Measurements from ENCODE around the gene PTGER2.

PTGER2 gene

GRCh38 chr14:52307376-52307775 is 6.7 kb upstream of the PTGER2 start:
- no peak for DNase-seq

DNA sequence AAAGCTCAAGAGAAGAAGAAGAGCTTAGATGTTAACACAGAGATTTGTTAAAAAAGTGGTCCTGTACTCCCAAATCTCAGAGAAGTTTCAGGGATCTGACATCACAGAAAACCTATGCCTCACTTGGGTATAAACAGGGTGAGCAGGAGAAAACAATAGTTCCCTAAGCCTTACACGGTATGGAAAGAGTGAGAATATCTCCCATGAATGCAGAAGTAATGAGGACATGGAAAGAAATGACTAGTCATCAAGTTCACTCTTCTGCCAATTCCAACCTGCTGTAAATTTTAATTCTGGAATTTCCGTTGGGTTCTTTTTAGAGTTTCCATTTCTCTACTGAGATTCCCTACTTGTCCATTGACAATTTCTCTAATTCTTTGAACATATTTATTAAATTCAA is 6.2 kb upstream of the PTGER2 start:
- no peak for DNase-seq

- DNase-seq, result no peak
Observed at GRCh38 chr14:52310541-52310940, 3.6 kb upstream of the PTGER2 start.

DNA sequence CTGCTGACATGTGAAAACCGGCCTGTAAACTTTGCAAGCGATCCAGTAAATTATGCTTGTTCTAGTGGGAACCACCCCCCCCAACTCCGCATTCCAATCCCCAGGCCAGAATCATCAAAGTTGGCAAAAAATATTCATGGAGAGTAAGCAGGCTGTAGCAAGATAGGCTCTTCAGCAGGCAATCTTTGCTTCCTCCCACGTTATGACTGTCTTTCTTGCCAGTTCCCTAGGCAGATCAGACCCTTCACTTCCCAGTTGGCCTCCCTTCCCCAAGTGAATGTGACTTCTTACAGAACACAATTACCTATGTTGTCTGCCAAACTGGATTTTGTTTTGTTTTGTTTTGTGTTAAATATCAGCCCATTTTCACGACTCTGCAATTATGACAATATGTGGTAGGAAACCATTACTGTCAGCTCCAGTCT is 1.2 kb upstream of the PTGER2 start:
- no peak for DNase-seq

DNA sequence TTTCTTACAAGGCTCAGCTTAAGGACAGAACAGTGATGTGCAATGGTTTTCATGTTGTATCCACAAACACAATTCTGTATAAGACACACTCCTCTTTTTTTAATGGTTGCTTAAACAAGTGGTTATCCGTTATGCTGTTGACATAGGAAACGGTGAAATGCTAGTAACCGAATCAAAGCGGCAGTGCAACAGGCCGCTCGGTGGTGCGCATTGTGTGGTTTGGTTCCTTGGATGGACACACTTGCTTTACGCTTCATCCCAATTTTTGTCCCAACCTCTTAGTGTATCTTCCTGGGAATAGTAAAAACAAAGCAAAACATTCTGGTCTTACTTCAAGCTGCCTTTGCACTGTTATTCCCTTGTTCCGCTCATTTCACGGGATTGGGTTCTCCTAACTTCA is 650 bp upstream of the PTGER2 start:
- no peak for DNase-seq

GRCh38 chr14:52314595-52315354 is 663 bp downstream of the PTGER2 start:
- DNase-seq, result peak; percentile 65

- DNase-seq, result no peak
Observed at GRCh38 chr14:52315355-52315718, 1.2 kb downstream of the PTGER2 start.

- no peak for DNase-seq
Observed at GRCh38 chr14:52318062-52318461, 4.0 kb downstream of the PTGER2 start.

DNA sequence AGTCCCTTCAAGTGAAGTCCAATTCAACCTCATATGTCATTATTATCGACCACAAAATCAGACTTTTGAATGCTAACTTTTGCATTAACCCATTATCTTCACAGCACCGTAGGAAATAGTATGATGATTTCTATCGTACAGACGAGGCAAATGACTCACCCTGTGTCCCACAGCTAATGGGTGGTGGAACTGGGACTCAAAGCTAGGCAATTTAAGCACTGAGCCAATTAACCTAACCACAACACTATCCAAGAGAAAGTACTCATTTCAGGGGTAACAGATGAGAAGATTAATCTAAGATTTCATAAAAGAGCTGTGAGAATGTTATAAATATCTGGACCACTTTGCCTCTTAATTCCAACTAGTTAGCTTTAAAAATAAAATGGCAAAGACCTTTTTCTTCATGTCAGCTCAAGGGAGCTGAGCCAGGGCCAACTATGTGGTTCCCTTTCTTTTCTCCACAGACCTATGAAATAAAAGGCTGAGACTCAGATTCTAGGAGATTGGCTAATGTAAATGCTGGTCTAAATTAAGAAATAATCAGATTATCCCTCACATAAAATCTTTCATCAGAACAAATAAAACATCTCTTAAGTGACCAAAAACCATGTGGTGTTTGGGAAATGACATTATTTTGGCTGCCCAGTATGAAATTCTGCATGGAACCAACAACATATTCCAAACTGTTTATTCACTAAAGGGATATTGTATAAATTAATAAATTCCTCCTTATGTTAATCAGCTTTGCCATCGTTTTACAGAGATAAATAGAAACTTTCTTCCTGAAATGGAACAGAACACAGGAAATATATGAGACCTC is 4.9 kb downstream of the PTGER2 start:
- no peak for DNase-seq

DNA sequence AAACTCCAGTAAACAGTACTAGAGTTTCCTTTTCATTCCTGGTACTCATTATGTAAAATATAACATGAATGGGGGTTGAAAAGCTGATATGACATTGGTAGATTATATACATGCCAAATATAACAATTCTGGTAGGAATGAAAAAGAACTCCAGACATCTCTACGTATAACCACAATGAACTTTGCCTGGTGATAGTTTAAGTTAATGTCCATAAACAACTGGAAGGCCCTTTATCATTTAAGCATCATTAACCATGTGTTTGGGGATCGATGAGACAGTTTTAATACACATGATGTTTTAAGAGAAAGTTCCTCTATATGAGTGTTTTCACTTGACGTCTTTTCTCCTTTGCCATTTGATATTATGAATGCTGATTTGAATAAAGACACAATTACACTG is 5.8 kb downstream of the PTGER2 start:
- DNase-seq, result no peak

DNA sequence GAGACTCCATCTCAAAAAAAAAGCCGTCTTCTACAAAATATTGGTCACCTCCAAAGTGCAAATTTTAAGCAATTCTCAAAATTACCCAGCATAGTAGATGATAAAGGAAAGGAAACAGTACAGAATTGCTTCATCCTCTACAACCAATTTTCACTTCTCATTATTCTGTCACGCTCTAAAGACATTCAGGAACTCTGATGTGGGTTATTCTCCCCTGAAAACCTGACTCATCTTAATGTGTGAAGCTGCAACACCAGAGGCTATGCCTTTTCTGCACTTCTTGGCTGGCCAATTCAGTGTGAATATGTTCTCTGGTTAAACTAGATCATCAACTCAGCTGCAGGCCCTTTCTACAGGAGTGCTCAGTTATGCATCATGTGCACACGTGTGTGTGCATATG is 11.0 kb downstream of the PTGER2 start:
- DNase-seq, result peak; percentile 46

- DNase-seq, result no peak
Observed at GRCh38 chr14:52325630-52326029, 11.5 kb downstream of the PTGER2 start.

DNA sequence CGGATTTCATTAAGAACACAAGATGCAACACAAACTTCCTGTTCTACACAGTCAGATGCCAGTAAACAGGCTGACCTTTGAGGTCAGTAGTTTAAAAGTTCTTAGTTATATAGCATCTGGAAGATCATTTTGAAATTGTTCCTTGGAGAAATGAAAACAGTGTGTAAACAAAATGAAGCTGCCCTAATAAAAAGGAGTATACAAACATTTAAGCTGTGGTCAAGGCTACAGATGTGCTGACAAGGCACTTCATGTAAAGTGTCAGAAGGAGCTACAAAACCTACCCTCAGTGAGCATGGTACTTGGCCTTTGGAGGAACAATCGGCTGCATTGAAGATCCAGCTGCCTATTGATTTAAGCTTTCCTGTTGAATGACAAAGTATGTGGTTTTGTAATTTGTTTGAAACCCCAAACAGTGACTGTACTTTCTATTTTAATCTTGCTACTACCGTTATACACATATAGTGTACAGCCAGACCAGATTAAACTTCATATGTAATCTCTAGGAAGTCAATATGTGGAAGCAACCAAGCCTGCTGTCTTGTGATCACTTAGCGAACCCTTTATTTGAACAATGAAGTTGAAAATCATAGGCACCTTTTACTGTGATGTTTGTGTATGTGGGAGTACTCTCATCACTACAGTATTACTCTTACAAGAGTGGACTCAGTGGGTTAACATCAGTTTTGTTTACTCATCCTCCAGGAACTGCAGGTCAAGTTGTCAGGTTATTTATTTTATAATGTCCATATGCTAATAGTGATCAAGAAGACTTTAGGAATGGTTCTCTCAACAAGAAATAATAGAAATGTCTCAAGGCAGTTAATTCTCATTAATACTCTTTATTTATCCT is 13.5 kb downstream of the PTGER2 start:
- DNase-seq, result no peak

DNA sequence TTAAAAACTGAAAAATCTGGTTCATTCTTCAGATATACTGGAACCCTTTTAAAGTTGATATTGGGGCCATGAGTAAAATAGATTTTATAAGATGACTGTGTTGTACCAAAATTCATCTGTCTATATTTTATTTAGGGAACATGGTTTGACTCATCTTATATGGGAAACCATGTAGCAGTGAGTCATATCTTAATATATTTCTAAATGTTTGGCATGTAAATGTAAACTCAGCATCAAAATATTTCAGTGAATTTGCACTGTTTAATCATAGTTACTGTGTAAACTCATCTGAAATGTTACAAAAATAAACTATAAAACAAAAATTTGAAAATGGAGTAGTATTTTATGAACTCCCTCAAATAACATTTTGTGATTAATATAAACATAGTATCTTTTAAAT is 14.2 kb downstream of the PTGER2 start:
- DNase-seq, result no peak

- peak; percentile 54 for DNase-seq
Observed at GRCh38 chr14:52329678-52330369, 15.7 kb downstream of the PTGER2 start.

GRCh38 chr14:52332269-52332668 is 18.2 kb downstream of the PTGER2 start:
- no peak for DNase-seq

DNA sequence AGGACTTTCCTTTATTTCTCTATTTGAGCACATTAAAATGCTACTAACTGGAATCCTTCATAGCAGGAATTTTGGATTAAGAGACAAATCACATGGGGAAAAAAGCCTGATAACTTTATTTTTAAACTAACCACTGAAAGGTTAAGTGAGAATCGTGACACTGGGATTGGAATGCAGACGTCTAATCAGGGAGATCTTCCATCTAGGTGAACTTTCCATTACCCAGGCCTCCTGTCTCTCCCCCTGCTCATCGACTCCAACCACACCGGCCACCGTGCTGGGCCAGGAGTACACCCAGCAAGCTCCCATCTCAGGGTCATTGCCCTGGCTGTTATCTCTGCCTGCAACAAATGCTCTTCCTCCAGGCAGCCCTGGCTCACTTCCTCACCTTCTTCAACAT is 19.0 kb downstream of the PTGER2 start:
- DNase-seq, result no peak

DNA sequence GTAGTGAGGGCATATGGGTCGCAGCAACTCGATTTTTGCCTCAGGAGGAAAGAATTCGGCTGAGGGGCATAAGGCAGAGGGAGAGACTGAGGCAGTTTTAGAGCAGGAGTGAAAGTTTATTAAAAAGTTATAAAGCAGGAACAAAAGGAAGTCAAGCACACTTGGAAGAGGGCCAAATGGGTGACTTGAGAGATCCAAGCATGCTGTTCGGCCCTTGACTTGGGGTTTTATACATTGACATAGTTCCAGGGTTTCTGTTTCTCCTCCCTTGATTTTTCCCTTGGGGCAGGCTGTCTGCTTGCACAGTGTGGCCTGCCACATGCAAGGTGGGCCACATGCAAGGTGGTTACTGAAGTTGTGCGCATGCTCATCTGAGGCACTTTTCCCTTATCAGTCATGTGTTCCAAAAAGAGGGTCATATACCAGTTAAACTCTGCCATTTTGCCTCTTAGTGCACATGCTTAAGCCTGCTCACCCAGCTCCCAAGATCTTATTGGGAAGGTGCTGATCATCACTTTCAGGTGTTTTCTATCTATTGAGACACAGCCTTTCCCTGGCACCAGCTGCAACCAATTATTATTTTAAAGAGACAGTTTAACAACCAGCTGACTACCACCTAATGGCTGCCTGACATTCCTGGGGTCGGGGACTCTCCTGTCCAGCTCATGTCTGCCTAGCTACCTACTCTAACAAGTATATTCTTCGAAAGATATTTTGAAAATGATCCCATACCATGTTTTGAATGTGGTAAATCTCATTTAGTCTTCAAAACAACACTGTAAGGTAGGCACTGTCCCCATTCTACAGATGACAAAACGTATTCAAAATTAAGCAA is 19.9 kb downstream of the PTGER2 start:
- DNase-seq, result no peak

- DNase-seq, result no peak
Observed at GRCh38 chr14:52336241-52336640, 22.1 kb downstream of the PTGER2 start.

GRCh38 chr14:52338051-52338681 is 24.1 kb downstream of the PTGER2 start:
- DNase-seq, result no peak

DNA sequence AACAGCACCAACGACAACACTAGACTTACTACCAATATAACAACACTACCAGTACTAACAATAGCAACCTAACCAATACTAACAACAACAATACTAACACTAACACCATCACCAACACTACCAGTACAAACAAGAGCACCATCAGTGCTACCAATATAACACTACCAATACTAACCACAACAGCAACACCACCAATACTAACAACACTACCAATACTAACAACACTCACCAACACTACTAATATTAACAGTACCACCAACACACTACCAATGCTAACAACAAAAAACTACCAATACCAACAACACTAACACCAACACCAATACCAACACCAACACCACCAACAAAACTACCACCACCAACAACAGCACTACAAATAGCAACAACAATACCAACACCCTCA is 25.1 kb downstream of the PTGER2 start:
- DNase-seq, result no peak

Measured in stimulated activated CD8-positive, alpha-beta memory T cell treated with anti-CD3 and anti-CD28 coated beads, Interleukin-4, amount 100 ng/mL, for 48 hours (primary cell).